Neuronal stem cell (in vitro differentiated cells): Measurements from ENCODE around the gene IFITM1.

Source experiments
- DNase-seq: peaks from one replicate; pipeline ENCODE4 v3.0.0-alpha.2; 2013; ENCODE audit warnings: low spot score
- H2AFZ ChIP-seq: one replicate; pipeline ENCODE4 v1.6.1; 2013; ENCODE audit warnings: mild to moderate bottlenecking, low read length, inconsistent platforms
- H2AK5ac ChIP-seq: 2 replicates; pipeline ENCODE4 v1.6.1; 2013; ENCODE audit warnings: low read depth, mild to moderate bottlenecking, inconsistent platforms, low read length, moderate library complexity, mixed read lengths
- H2BK120ac ChIP-seq: 2 replicates; pipeline ENCODE4 v1.6.1; 2013; ENCODE audit warnings: low read depth, mild to moderate bottlenecking, inconsistent platforms, low read length, moderate library complexity, mixed read lengths
- H2BK12ac ChIP-seq: one replicate; pipeline ENCODE4 v1.6.1; 2013; ENCODE audit warnings: low read length, inconsistent platforms
- H2BK15ac ChIP-seq: 2 replicates; pipeline ENCODE4 v1.6.1; 2013; ENCODE audit warnings: mild to moderate bottlenecking, low read length, inconsistent platforms, mixed read lengths
- H2BK5ac ChIP-seq: one replicate; pipeline ENCODE4 v1.6.1; 2013; ENCODE audit warnings: inconsistent platforms, mild to moderate bottlenecking, low read length, moderate library complexity
- H3K14ac ChIP-seq: one replicate; pipeline ENCODE4 v1.6.1; 2013; ENCODE audit warnings: low read length, inconsistent platforms
- H3K18ac ChIP-seq: 2 replicates; pipeline ENCODE4 v1.6.1; 2013; ENCODE audit warnings: low read length, inconsistent platforms
- H3K23ac ChIP-seq: 2 replicates; pipeline ENCODE4 v1.6.1; 2013; ENCODE audit warnings: low read depth, mild to moderate bottlenecking, mixed read lengths, low read length, inconsistent platforms; ENCODE audit not compliant: poor library complexity
- H3K27ac ChIP-seq: replicated peaks from 3 replicates; pipeline ENCODE4 v1.5.1; 2013; ENCODE audit warnings: low read length, inconsistent platforms
- H3K27me3 ChIP-seq, 3 experiments: 2 replicates each; pipeline ENCODE4 v1.6.1; 2013; ENCODE audit warnings: low read length in 3 of 3, mild to moderate bottlenecking in 2 of 3, inconsistent platforms in 1 of 3, low read depth in 1 of 3, mixed read lengths in 1 of 3, moderate library complexity in 1 of 3; ENCODE audit not compliant: control insufficient read depth in 3 of 3, insufficient read depth in 3 of 3
- H3K36me3 ChIP-seq, 2 donors: replicated peaks in 1 of 2; 2 replicates each; pipeline ENCODE4 v1.6.1; 2013; ENCODE audit warnings: low read length in 2 of 2; ENCODE audit not compliant: control insufficient read depth in 2 of 2, insufficient read depth in 2 of 2
- H3K4ac ChIP-seq: 2 replicates; pipeline ENCODE4 v1.6.1; 2013; ENCODE audit warnings: inconsistent platforms, mild to moderate bottlenecking, low read length, moderate library complexity
- H3K4me1 ChIP-seq, 2 donors: 1 replicate in 1 of 2; 2 replicates in 1 of 2; pipeline ENCODE4 v1.6.1; 2013; ENCODE audit warnings: low read length in 2 of 2, low read depth in 1 of 2; ENCODE audit not compliant: control insufficient read depth in 2 of 2, insufficient read depth in 1 of 2
- H3K4me2 ChIP-seq: one replicate; pipeline ENCODE4 v1.6.1; 2013; ENCODE audit warnings: mild to moderate bottlenecking, low read length, inconsistent platforms; ENCODE audit not compliant: insufficient read depth, poor library complexity, severe bottlenecking
- H3K4me3 ChIP-seq, 2 donors: 2 replicates each; pipeline ENCODE4 v1.5.1; 2013; ENCODE audit warnings: low read length in 2 of 2, mild to moderate bottlenecking in 2 of 2, inconsistent platforms in 1 of 2, moderate library complexity in 1 of 2
- H3K79me1 ChIP-seq: one replicate; pipeline ENCODE4 v1.6.1; 2013; ENCODE audit warnings: low read depth, mild to moderate bottlenecking, inconsistent platforms, low read length, moderate library complexity
- H3K9ac ChIP-seq: one replicate; pipeline ENCODE4 v1.6.1; 2013; ENCODE audit warnings: mild to moderate bottlenecking, low read depth, low read length, inconsistent platforms; ENCODE audit not compliant: poor library complexity
- H3K9me3 ChIP-seq, 2 donors: replicated peaks in 1 of 2; 2 replicates each; pipeline versions ENCODE3 to v1.6.1; 2013; ENCODE audit warnings: low read length in 2 of 2, mild to moderate bottlenecking in 2 of 2, inconsistent platforms in 1 of 2, low read depth in 1 of 2, mixed read lengths in 1 of 2, moderate library complexity in 1 of 2; ENCODE audit not compliant: control insufficient read depth in 2 of 2, insufficient read depth in 1 of 2
- H4K8ac ChIP-seq: one replicate; pipeline ENCODE4 v1.6.1; 2013; ENCODE audit warnings: low read depth, mild to moderate bottlenecking, inconsistent platforms, low read length, moderate library complexity
- H4K91ac ChIP-seq: one replicate; pipeline ENCODE4 v1.6.1; 2013; ENCODE audit warnings: low read length, low read depth, mild to moderate bottlenecking, inconsistent platforms; ENCODE audit not compliant: poor library complexity
- WGBS, 2 donors: extraction: QIAGEN DNeasy Blood & Tissue Kit; methylation state at CpG; one replicate each; pipeline ENCODE4 v1.1.7; 2013; ENCODE audit warnings: missing lambda C conversion rate in 2 of 2, mixed read lengths in 1 of 2; ENCODE audit not compliant: insufficient read length in 2 of 2, insufficient replicate concordance in 1 of 2; ENCODE audit errors: extremely low coverage in 2 of 2; 5-methylcytosine and 5-hydroxymethylcytosine counted together

The IFITM1 gene

DNA sequence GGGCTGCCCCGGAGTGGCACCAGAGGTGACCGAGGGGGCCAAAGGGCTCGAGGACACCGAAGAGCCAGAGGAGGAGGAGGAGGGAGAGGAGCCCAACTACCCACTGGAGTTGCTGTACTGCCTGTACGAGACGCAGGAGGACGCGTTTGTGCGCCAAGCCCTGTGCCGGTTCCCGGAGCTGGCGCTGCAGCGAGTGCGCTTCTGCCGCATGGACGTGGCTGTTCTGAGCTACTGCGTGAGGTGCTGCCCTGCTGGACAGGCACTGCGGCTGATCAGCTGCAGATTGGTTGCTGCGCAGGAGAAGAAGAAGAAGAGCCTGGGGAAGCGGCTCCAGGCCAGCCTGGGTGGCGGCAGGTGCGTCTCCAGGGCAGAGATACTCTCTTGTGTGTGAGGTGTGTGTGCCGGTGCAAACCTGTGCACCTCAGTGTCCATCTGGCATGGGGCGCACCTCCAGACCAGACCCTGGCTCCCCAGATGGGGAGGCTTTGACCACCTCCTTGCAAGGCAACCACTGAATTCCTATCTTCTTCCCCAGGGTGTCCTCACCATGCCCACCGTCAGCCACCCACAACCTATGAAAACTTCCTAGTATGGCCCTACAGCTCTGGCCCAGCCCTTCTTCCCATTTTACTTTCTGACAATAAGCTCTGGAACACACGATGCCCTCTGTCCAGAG lies 32.2 kb upstream of the IFITM1 start:
- H3K4ac ChIP-seq = peak overlapping the region; percentile 76
- H2AFZ ChIP-seq = no peak overlapping the region
- no peak overlapping the region for H3K4me2 ChIP-seq
- no peak overlapping the region for H2BK120ac ChIP-seq
- H3K9me3 ChIP-seq = peaks cover 0 to 3% of the 10 kb centered on the region in 2 donors
- H3K18ac ChIP-seq = peak overlapping the region; percentile 87
- H4K91ac ChIP-seq = no peak overlapping the region
- H3K27me3 ChIP-seq = no peaks in the 10 kb centered on the region
- H3K23ac ChIP-seq = no peak overlapping the region
- peak overlapping the region; percentile 97 for H3K14ac ChIP-seq
- H2AK5ac ChIP-seq = peak overlapping the region; percentile 60
- H2BK12ac ChIP-seq = peak overlapping the region; percentile 84
- H2BK15ac ChIP-seq = no peak overlapping the region
- no peak for DNase-seq
- peak overlapping the region; percentile 24 for H2BK5ac ChIP-seq
- H4K8ac ChIP-seq = peak overlapping the region; percentile 82
- no peaks in the 10 kb centered on the region for H3K36me3 ChIP-seq
- peaks cover 6 to 21% of the 10 kb centered on the region in 2 donors for H3K4me1 ChIP-seq
- H3K79me1 ChIP-seq = no peaks in the 10 kb centered on the region
- no peak overlapping the region for H3K9ac ChIP-seq
- H3K4me3 ChIP-seq = no peak overlapping the region
- no peak overlapping the region for H3K27ac ChIP-seq
- WGBS, 2 donors = no CpG with 5 or more reads among the region's 26 CpGs

- Histone ChIP-seq H3K9ac (no peak overlapping the region), H3K27ac (no peak overlapping the region), H2BK15ac (no peak overlapping the region), H3K27me3 (peaks cover 0 to 2% (median 0%) of the 10 kb centered on the region in 3 experiments), H3K9me3 (peaks cover 0 to 3% of the 10 kb centered on the region in 2 donors), H3K23ac (no peak overlapping the region), H2BK120ac (no peak overlapping the region), H2AFZ (no peak overlapping the region), H3K36me3 (no peaks in the 10 kb centered on the region), H3K4ac (no peak overlapping the region), H2BK12ac (no peak overlapping the region), H2AK5ac (peak overlapping the region; percentile 60), H4K91ac (no peak overlapping the region), H3K79me1 (no peaks in the 10 kb centered on the region), H3K4me1 (peaks cover 7 to 21% of the 10 kb centered on the region in 2 donors), H3K4me2 (no peak overlapping the region), H3K18ac (no peak overlapping the region), H3K4me3 (no peak overlapping the region), H4K8ac (no peak overlapping the region), H2BK5ac (no peak overlapping the region), H3K14ac (no peak overlapping the region)
- no peak for DNase-seq
- no CpG with 5 or more reads among the region's 4 CpGs for WGBS, 2 donors
Measured at GRCh38 chr11:282171-282570, 31.7 kb upstream of the IFITM1 start.

DNA sequence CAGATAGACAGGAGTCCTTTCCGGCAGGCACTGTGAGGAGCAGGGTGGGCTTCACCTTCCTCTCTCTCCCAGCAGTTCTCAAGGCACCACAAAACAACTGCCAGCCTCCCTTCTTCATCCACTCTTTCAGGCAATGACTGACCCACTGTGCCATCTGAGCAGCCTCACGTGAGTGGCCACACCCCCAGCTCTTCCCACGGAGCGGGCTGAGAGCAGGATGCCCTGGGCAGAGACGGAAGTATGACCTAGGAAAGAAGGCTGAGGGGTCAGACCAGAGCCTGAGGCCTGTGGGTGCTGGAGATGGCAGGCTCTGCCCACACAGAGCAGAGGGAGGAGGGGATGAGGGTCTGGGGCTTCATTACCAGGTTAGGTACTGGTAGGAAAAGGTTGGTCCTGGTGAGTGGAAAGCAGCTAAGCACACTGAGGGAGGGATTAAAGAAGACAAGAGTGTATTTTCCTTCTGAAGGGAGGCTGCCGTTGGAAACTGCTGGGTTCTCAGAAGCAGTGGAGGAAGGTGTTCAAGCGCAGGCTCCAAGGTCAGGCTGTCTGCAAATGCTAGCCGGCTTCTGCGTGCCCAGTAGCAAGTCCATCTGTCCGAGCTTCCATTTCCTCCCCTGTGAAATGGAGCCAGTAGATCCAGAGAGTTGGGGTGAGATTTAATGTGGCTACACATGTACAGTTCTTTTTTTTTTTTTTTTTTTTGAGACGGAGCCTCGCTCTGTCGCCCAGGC lies 31.0 kb upstream of the IFITM1 start:
- Histone ChIP-seq H2BK120ac (no peak overlapping the region), H3K4me1 (peaks cover 8 to 16% of the 10 kb centered on the region in 2 donors), H2BK15ac (no peak overlapping the region), H3K14ac (no peak overlapping the region), H3K4me3 (no peak overlapping the region), H3K18ac (peak overlapping the region; percentile 79), H3K79me1 (no peaks in the 10 kb centered on the region), H3K4ac (no peak overlapping the region), H3K9me3 (peaks cover 0 to 3% of the 10 kb centered on the region in 2 donors), H2AFZ (no peak overlapping the region), H3K27me3 (peaks cover 0 to 6% (median 0%) of the 10 kb centered on the region in 3 experiments), H3K9ac (peak overlapping the region; percentile 10), H3K36me3 (no peaks in the 10 kb centered on the region), H4K91ac (no peak overlapping the region), H3K4me2 (no peak overlapping the region), H2BK12ac (peak overlapping the region; percentile 41), H2AK5ac (peak overlapping the region; percentile 2), H3K27ac (no peak overlapping the region), H3K23ac (no peak overlapping the region), H2BK5ac (peak overlapping the region; percentile 16), H4K8ac (no peak overlapping the region)
- DNase-seq = no peak
- WGBS, 2 donors = no CpG with 5 or more reads among the region's 13 CpGs

DNA sequence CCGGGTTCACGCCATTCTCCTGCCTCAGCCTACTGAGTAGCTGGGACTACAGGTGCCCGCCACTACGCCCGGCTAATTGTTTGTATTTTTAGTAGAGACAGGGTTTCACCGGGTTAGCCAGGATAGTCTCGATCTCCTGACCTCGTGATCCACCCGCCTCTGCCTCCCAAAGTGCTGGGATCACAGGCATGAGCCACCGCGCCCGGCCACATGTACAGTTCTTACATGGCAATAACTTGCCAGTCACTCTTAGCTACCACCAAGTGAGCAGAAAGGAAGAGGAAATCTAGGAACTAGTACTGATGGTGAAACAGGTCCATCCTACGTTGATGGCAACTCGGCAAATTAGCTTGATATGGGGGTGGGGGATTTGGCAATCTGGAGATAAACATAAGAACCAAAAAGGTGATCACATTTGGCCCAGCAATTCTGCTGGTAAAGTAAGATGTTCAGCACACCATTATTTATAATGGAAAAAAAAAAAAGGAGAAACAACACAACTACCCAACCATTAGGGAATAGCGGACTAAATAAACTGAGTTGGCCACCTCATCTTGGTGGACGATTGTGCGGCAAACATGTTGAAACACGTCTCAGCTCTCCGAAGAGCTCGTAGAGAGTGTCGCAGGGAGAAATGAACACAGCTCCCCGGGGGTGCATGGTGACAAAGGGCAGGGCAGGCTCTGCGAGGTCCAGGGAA lies 30.3 kb upstream of the IFITM1 start:
- Histone ChIP-seq H3K23ac (no peak overlapping the region), H2BK5ac (peak overlapping the region; percentile 43), H3K36me3 (no peaks in the 10 kb centered on the region), H3K9ac (no peak overlapping the region), H3K27me3 (peaks cover 0 to 14% (median 0%) of the 10 kb centered on the region in 3 experiments), H2BK120ac (no peak overlapping the region), H3K9me3 (peaks cover 0 to 3% of the 10 kb centered on the region in 2 donors), H3K14ac (no peak overlapping the region), H2BK15ac (no peak overlapping the region), H4K91ac (no peak overlapping the region), H3K4me1 (peaks cover 14 to 21% of the 10 kb centered on the region in 2 donors), H3K79me1 (peaks cover 2% of the 10 kb centered on the region), H4K8ac (no peak overlapping the region), H3K4me2 (no peak overlapping the region), H3K4me3 (no peak overlapping the region), H2AFZ (peak overlapping the region; percentile 15), H2AK5ac (peak overlapping the region; percentile 88), H3K18ac (peak overlapping the region; percentile 86), H3K4ac (no peak overlapping the region), H2BK12ac (peak overlapping the region; percentile 18), H3K27ac (no peak overlapping the region)
- WGBS, 2 donors = no CpG with 5 or more reads among the region's 23 CpGs
- no peak for DNase-seq
